ENCODE measurements around the gene GJB2. TPM values are rescaled to one million over a fixed set of nuclear protein-coding genes. Genes with fewer than 3 reads are reported as not detected.
A peak's percentile ranks its signal among the peaks of the same experiment; 100 is the strongest.

Gene GJB2
- total and polyA plus RNA-seq, 2 of the 4 experiments (the other 2 are of a cell fraction): under 0.01 to 0.17 TPM

- no peak overlapping the region; the same call in 2 of the 3 replicates for H2BK15ac ChIP-seq (ENCODE audit: low read depth, low read length)
- H3K9me3 ChIP-seq (ENCODE audit: control insufficient read depth, insufficient read depth, low read length): peaks cover 2% of the 10 kb centered on the region; the same call in 1 of the 2 replicates
- H4K8ac ChIP-seq (ENCODE audit: low read depth in 2 of 2, low read length in 2 of 2): no peak overlapping the region
- peak overlapping the region; percentile 25; the same call in 1 of the 2 replicates for H2BK120ac ChIP-seq (ENCODE audit: low read depth, low read length)
- no peak overlapping the region for H3K4ac ChIP-seq (ENCODE audit: low read depth, low read length)
- 0 out of 2 replicates have a peak, but pooled peaks cover 2% of the 10 kb centered on the region for H3K9me1 ChIP-seq (ENCODE audit: insufficient read depth, low read length)
- no peak overlapping the region for H3K23ac ChIP-seq (ENCODE audit: low read depth, low read length)
- no peak overlapping the region for H3K27ac ChIP-seq (ENCODE audit: insufficient read depth, low read length)
- no peak overlapping the region for H4K5ac ChIP-seq (ENCODE audit: low read depth, low read length)
- in situ Hi-C loops (cut with MboI; ENCODE audit: low sequenced_read_pairs) (loop anchor here (25.0 kb wide), 3 partner anchors 522 to 1297 kb away; partner anchors contain the start of gene IL17D), dilution Hi-C loops (cut with HindIII; ENCODE audit: low sequenced_read_pairs, unreplicated experiment) (loop anchor here (10.0 to 25.0 kb wide), 2 partner anchors 297 to 654 kb away; no protein-coding TSS in a partner anchor), intact Hi-C loops (cut with micrococcal nuclease) (loop anchor here (10.0 kb wide), 1 partner anchor 634 kb away; no protein-coding TSS in a partner anchor)
- H3K9ac ChIP-seq (ENCODE audit: low read depth, low read length): no peak overlapping the region
- WGBS, 2 experiments (ENCODE audit: extremely low coverage in 2 of 2, insufficient read length in 1 of 2): 68% methylated on average over 11 of the region's 16 CpGs; no CpG with 5 or more reads in 1 of the 2 experiments
- H2AK9ac ChIP-seq (replicated peaks; ENCODE audit: low read depth, low read length, poor library complexity): no peak overlapping the region
- no peak overlapping the region for H2AFZ ChIP-seq (replicated peaks; ENCODE audit: low read length, poor library complexity)
- BruUV-seq (replicated peaks): no TSS peak
- DNase-seq: peak; percentile 90
- H3K4me2 ChIP-seq (ENCODE audit: low read depth, low read length): no peak overlapping the region
- POLR2A ChIA-PET (ENCODE audit: unreplicated experiment): no interaction called here
- no peaks in the 10 kb centered on the region for H4K20me1 ChIP-seq (ENCODE audit: insufficient read depth, low read length)
- no peak overlapping the region for H3K56ac ChIP-seq (ENCODE audit: extremely low read depth, insufficient read depth, low read length)
- no peaks in the 10 kb centered on the region for H3K36me3 ChIP-seq (ENCODE audit: control insufficient read depth, insufficient read depth, low read length)
- no peak overlapping the region for H2BK5ac ChIP-seq (ENCODE audit: low read depth, low read length, poor library complexity, severe bottlenecking)
- no peak overlapping the region; the same call in 1 of the 2 replicates for H4K91ac ChIP-seq (ENCODE audit: insufficient read depth, low read depth, low read length)
- H2BK20ac ChIP-seq (ENCODE audit: low read depth, low read length): no peak overlapping the region
- peaks cover 6% of the 10 kb centered on the region for H3K4me1 ChIP-seq (ENCODE audit: control insufficient read depth, insufficient read depth, low read length)
- H2AK5ac ChIP-seq (ENCODE audit: low read depth, low read length): peak overlapping the region; percentile 35
- H3K4me3 ChIP-seq (ENCODE audit: insufficient read depth, low read depth, low read length): no peak overlapping the region
- H3K79me1 ChIP-seq (ENCODE audit: low read depth in 1 of 2, low read length in 2 of 2): no peaks in the 10 kb centered on the region
- H3K14ac ChIP-seq (replicated peaks; ENCODE audit: low read depth, low read length): no peak overlapping the region
- no peak overlapping the region for H3K18ac ChIP-seq (ENCODE audit: low read depth, low read length)
- H3K27me3 ChIP-seq (ENCODE audit: control insufficient read depth, insufficient read depth, low read length): peaks cover 47% of the 10 kb centered on the region
- peak; percentile 74 for ATAC-seq (ENCODE audit: low read depth)
- TF ChIP-seq RFX5 (IDR thresholded peaks at IDR 0.05; ENCODE audit: low read depth, low read length) (no peak), FOS (IDR thresholded peaks at IDR 0.05; ENCODE audit: low read depth, low read length) (0 out of 2 replicates have a peak, but pooled peaks have one; percentile 17)
- CTCF ChIA-PET: interaction anchor here (1.3 kb wide), 1 partner anchor 8 kb away, joined by 3 read pairs; no protein-coding TSS in a partner anchor
These were observed 2.0 kb downstream of the GJB2 start for GRCh38 chr13:20190481-20191310.
